Measurements from ENCODE around the gene TCP11.

Gene TCP11

GRCh38 chr6:35173044-35173426 lies 31.9 kb upstream of the TCP11 start:
- DNase-seq (ENCODE audit: low read depth), result no peak
- TF ChIP-seq, protein P1, sequence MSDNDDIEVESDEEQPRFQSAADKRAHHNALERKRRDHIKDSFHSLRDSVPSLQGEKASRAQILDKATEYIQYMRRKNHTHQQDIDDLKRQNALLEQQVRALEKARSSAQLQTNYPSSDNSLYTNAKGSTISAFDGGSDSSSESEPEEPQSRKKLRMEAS (IDR thresholded peaks at IDR 0.05; ENCODE audit: low read depth, low read length), result no peak
- TF ChIP-seq MYC (IDR thresholded peaks at IDR 0.05; ENCODE audit: low read depth, low read length), result no peak
- TF ChIP-seq CTCF (IDR thresholded peaks at IDR 0.05; ENCODE audit: low read depth, low read length), result no peak
- no peak for TF ChIP-seq POLR2A (IDR thresholded peaks at IDR 0.05; ENCODE audit: extremely low read depth, insufficient read length)

DNA sequence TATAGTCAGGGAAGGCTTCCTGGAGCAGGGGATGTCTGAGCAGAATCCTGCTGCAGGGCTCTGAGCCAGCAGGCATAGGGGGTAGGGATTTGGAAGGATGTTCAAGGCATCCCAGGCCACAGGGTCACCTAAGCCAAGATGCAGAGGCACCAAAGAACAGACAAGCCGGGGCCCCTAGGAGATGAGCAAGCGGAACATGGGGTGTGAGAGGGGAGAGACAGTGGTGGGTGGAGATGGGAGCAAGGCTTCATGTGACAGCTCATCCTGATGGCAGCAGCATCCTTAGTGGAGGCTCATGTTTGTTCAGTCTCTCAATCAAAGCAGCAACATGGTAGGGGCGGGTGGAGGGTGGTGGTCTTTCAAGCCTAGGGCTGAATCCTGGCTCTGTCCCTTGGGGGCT lies 29.8 kb upstream of the TCP11 start:
- DNase-seq (ENCODE audit: low read depth), result no peak
- TF ChIP-seq POLR2A (IDR thresholded peaks at IDR 0.05; ENCODE audit: extremely low read depth, insufficient read length) (no peak), MYC (IDR thresholded peaks at IDR 0.05; ENCODE audit: low read depth, low read length) (no peak), CTCF (IDR thresholded peaks at IDR 0.05; ENCODE audit: low read depth, low read length) (no peak)
- TF ChIP-seq, protein P1 (IDR thresholded peaks at IDR 0.05; ENCODE audit: low read depth, low read length), result no peak
- no peak overlapping the region for H3K4me3 ChIP-seq (ENCODE audit: low read depth, low read length)

More at GRCh38 chr6:35173044-35173426, 31.9 kb upstream of the TCP11 start:
- H3K4me3 ChIP-seq (ENCODE audit: low read depth, low read length), result no peak overlapping the region

GRCh38 chr6:35170166-35170565 lies 29.0 kb upstream of the TCP11 start:
- H3K4me3 ChIP-seq (ENCODE audit: low read depth, low read length), result no peak overlapping the region
- TF ChIP-seq MYC (IDR thresholded peaks at IDR 0.05; ENCODE audit: low read depth, low read length) (no peak), POLR2A (IDR thresholded peaks at IDR 0.05; ENCODE audit: extremely low read depth, insufficient read length) (no peak), CTCF (IDR thresholded peaks at IDR 0.05; ENCODE audit: low read depth, low read length) (no peak)
- TF ChIP-seq, protein P1 (IDR thresholded peaks at IDR 0.05; ENCODE audit: low read depth, low read length), result no peak
- no peak for DNase-seq (ENCODE audit: low read depth)

- TF ChIP-seq POLR2A (IDR thresholded peaks at IDR 0.05; ENCODE audit: extremely low read depth, insufficient read length) (no peak), CTCF (IDR thresholded peaks at IDR 0.05; ENCODE audit: low read depth, low read length) (no peak), MYC (IDR thresholded peaks at IDR 0.05; ENCODE audit: low read depth, low read length) (no peak)
- TF ChIP-seq, protein P1 (IDR thresholded peaks at IDR 0.05; ENCODE audit: low read depth, low read length), result no peak
- H3K4me3 ChIP-seq (ENCODE audit: low read depth, low read length), result no peak overlapping the region
- no peak for DNase-seq (ENCODE audit: low read depth)
Measured at GRCh38 chr6:35168461-35168861, 27.3 kb upstream of the TCP11 start.

GRCh38 chr6:35167505-35167904 lies 26.4 kb upstream of the TCP11 start:
- DNase-seq (ENCODE audit: low read depth), result no peak
- TF ChIP-seq MYC (IDR thresholded peaks at IDR 0.05; ENCODE audit: low read depth, low read length), result no peak
- no peak overlapping the region for H3K4me3 ChIP-seq (ENCODE audit: low read depth, low read length)

DNA sequence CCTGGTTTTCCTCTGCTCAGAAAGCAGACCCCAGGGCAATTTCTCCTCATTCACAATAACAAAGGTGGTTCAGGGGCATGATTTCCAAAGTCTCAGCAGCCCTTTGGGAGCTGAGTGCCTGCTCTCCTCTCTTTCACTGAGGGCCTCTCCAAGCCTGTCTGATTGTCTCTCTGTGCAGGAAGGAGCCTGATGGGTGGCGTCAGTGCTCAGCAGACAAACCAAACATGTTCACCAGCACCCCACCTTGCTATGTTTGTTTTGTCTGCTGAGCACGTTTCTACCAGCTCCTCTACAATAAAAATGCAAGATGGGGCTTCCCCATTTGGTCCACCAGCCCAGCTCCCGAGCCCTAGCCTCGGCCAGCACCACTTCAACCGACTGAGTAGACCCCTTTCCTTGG lies 25.4 kb upstream of the TCP11 start:
- DNase-seq (ENCODE audit: low read depth), result no peak
- TF ChIP-seq, protein P1 (IDR thresholded peaks at IDR 0.05; ENCODE audit: low read depth, low read length), result no peak
- TF ChIP-seq POLR2A (IDR thresholded peaks at IDR 0.05; ENCODE audit: extremely low read depth, insufficient read length) (no peak), MYC (IDR thresholded peaks at IDR 0.05; ENCODE audit: low read depth, low read length) (no peak), CTCF (IDR thresholded peaks at IDR 0.05; ENCODE audit: low read depth, low read length) (no peak)
- no peak overlapping the region for H3K4me3 ChIP-seq (ENCODE audit: low read depth, low read length)
